ENCODE results near the gene SPECC1L.

SPECC1L gene

GRCh38 chr22:24384131-24384530 lies 113.5 kb downstream of the SPECC1L start:
- H3K4me3 ChIP-seq (ENCODE audit: low read length): no peak overlapping the region
- no peak for TF ChIP-seq ZNF274 (IDR thresholded peaks at IDR 0.05; ENCODE audit: low read depth, low read length)

GRCh38 chr22:24386937-24387471 lies 116.4 kb downstream of the SPECC1L start:
- no peak for TF ChIP-seq ZNF274 (IDR thresholded peaks at IDR 0.05; ENCODE audit: low read depth, low read length)
- H3K4me3 ChIP-seq (ENCODE audit: low read length): no peak overlapping the region

GRCh38 chr22:24389680-24390079 lies 119.0 kb downstream of the SPECC1L start:
- no peak for TF ChIP-seq ZNF274 (IDR thresholded peaks at IDR 0.05; ENCODE audit: low read depth, low read length)
- H3K4me3 ChIP-seq (ENCODE audit: low read length): no peak overlapping the region

GRCh38 chr22:24390156-24390555 lies 119.5 kb downstream of the SPECC1L start:
- H3K4me3 ChIP-seq (ENCODE audit: low read length): no peak overlapping the region
- no peak for TF ChIP-seq ZNF274 (IDR thresholded peaks at IDR 0.05; ENCODE audit: low read depth, low read length)

- no peak for TF ChIP-seq ZNF274 (IDR thresholded peaks at IDR 0.05; ENCODE audit: low read depth, low read length)
- no peak overlapping the region for H3K4me3 ChIP-seq (ENCODE audit: low read length)
Measured at GRCh38 chr22:24390576-24390975, 119.9 kb downstream of the SPECC1L start.

- no peak for TF ChIP-seq ZNF274 (IDR thresholded peaks at IDR 0.05; ENCODE audit: low read depth, low read length)
- H3K4me3 ChIP-seq (ENCODE audit: low read length): no peak overlapping the region
Measured at GRCh38 chr22:24391836-24392217, 121.2 kb downstream of the SPECC1L start.

GRCh38 chr22:24392218-24392931 lies 121.7 kb downstream of the SPECC1L start:
- no peak overlapping the region for H3K4me3 ChIP-seq (ENCODE audit: low read length)
- no peak for TF ChIP-seq ZNF274 (IDR thresholded peaks at IDR 0.05; ENCODE audit: low read depth, low read length)

- TF ChIP-seq ZNF274 (IDR thresholded peaks at IDR 0.05; ENCODE audit: low read depth, low read length): no peak
- no peak overlapping the region for H3K4me3 ChIP-seq (ENCODE audit: low read length)
Measured at GRCh38 chr22:24393012-24393559, 122.5 kb downstream of the SPECC1L start.

GRCh38 chr22:24393848-24394247 lies 123.2 kb downstream of the SPECC1L start:
- no peak for TF ChIP-seq ZNF274 (IDR thresholded peaks at IDR 0.05; ENCODE audit: low read depth, low read length)
- H3K4me3 ChIP-seq (ENCODE audit: low read length): no peak overlapping the region

GRCh38 chr22:24394254-24394653 lies 123.6 kb downstream of the SPECC1L start:
- no peak overlapping the region for H3K4me3 ChIP-seq (ENCODE audit: low read length)
- TF ChIP-seq ZNF274 (IDR thresholded peaks at IDR 0.05; ENCODE audit: low read depth, low read length): no peak

- TF ChIP-seq ZNF274 (IDR thresholded peaks at IDR 0.05; ENCODE audit: low read depth, low read length): no peak
- no peak overlapping the region for H3K4me3 ChIP-seq (ENCODE audit: low read length)
Measured at GRCh38 chr22:24398409-24398808, 127.8 kb downstream of the SPECC1L start.

- H3K4me3 ChIP-seq (ENCODE audit: low read length): no peak overlapping the region; the same call in 1 of the 2 replicates
- TF ChIP-seq ZNF274 (IDR thresholded peaks at IDR 0.05; ENCODE audit: low read depth, low read length): no peak
Measured at GRCh38 chr22:24400034-24400725, 129.5 kb downstream of the SPECC1L start.

- peak overlapping the region; percentile 54; the same call in 1 of the 2 replicates for H3K4me3 ChIP-seq (ENCODE audit: low read length)
- no peak for TF ChIP-seq ZNF274 (IDR thresholded peaks at IDR 0.05; ENCODE audit: low read depth, low read length)
Measured at GRCh38 chr22:24400726-24401596, 130.3 kb downstream of the SPECC1L start.

- no peak for TF ChIP-seq ZNF274 (IDR thresholded peaks at IDR 0.05; ENCODE audit: low read depth, low read length)
- H3K4me3 ChIP-seq (ENCODE audit: low read length): no peak overlapping the region
Measured at GRCh38 chr22:24401931-24402367, 131.3 kb downstream of the SPECC1L start.

All from GM08714 (cell line).